ENCODE measurements around the gene GPI. TPM values are rescaled to one million over a fixed set of nuclear protein-coding genes. Genes with fewer than 3 reads are reported as not detected.

GPI gene
- total RNA-seq, 6 donors from 2014 or later, result 90.4 to 198 (median 128) TPM

GRCh38 chr19:34363094-34363493 lies 1.9 kb upstream of the GPI start:
- DNase-seq (no peak), ATAC-seq (ENCODE audit: low FRiP score in 2 of 2) (no peak)
- Histone ChIP-seq H3K4me1 (peaks cover 17 to 48% (median 28%) of the 10 kb centered on the region in 4 donors), H3K4me3 (no peak overlapping the region), H3K27me3 (no peaks in the 10 kb centered on the region), H3K36me3 (peaks cover 0 to 11% (median 6%) of the 10 kb centered on the region in 4 donors), H3K9me3 (no peaks in the 10 kb centered on the region), H3K27ac (no peak overlapping the region)
- 78 to 82% methylated on average over 4 of the region's 4 CpGs for WGBS, 2 donors
- TF ChIP-seq EP300 (IDR thresholded peaks at IDR 0.05) (no peak), POLR2AphosphoS5 (IDR thresholded peaks at IDR 0.05) (no peak), POLR2A (IDR thresholded peaks at IDR 0.05) (no peak), CTCF (IDR thresholded peaks at IDR 0.05) (no peak)

- TF ChIP-seq POLR2A (IDR thresholded peaks at IDR 0.05) (no peak), POLR2AphosphoS5 (IDR thresholded peaks at IDR 0.05) (no peak), CTCF (IDR thresholded peaks at IDR 0.05) (no peak), EP300 (IDR thresholded peaks at IDR 0.05) (no peak)
- H3K36me3 ChIP-seq, result peaks cover 0 to 19% (median 11%) of the 10 kb centered on the region in 4 donors
- peaks cover 15 to 42% (median 22%) of the 10 kb centered on the region in 4 donors for H3K4me1 ChIP-seq
- no peaks in the 10 kb centered on the region for H3K27me3 ChIP-seq
- WGBS, 2 donors, result 79 to 100% methylated on average over 5 of the region's 5 CpGs
- ATAC-seq (ENCODE audit: low FRiP score in 2 of 2) (no peak), DNase-seq (no peak)
- no peaks in the 10 kb centered on the region for H3K9me3 ChIP-seq
- no peak overlapping the region for H3K27ac ChIP-seq
- H3K4me3 ChIP-seq, result no peak overlapping the region
Observed at GRCh38 chr19:34363930-34364329, 1.1 kb upstream of the GPI start.

- peak overlapping the region in 2 of 4 donors; percentile 80 to 88 for H3K27ac ChIP-seq
- no peaks in the 10 kb centered on the region for H3K27me3 ChIP-seq
- H3K4me1 ChIP-seq, result peaks cover 14 to 39% (median 22%) of the 10 kb centered on the region in 4 donors
- 62 to 74% methylated on average over 11 of the region's 11 CpGs for WGBS, 2 donors
- TF ChIP-seq POLR2A (IDR thresholded peaks at IDR 0.05), result no peak
- TF ChIP-seq EP300 (IDR thresholded peaks at IDR 0.05), result no peak
- no peak for TF ChIP-seq POLR2AphosphoS5 (IDR thresholded peaks at IDR 0.05)
- no peak for TF ChIP-seq CTCF (IDR thresholded peaks at IDR 0.05)
- no peaks in the 10 kb centered on the region for H3K9me3 ChIP-seq
- peaks cover 0 to 24% (median 16%) of the 10 kb centered on the region in 4 donors for H3K36me3 ChIP-seq
- ATAC-seq (ENCODE audit: low FRiP score in 2 of 2) (no peak), DNase-seq (no peak)
- H3K4me3 ChIP-seq, result peak overlapping the region in 3 of 4 donors; percentile 72 to 99 (median 98)
Observed at GRCh38 chr19:34364462-34364829, 550 bp upstream of the GPI start.

GRCh38 chr19:34365463-34366401 lies 736 bp downstream of the GPI start:
- Histone ChIP-seq H3K27me3 (no peaks in the 10 kb centered on the region), H3K4me1 (peaks cover 13 to 36% (median 18%) of the 10 kb centered on the region in 4 donors), H3K4me3 (peak overlapping the region; percentile 52 to 99 (median 85)), H3K36me3 (peaks cover 0 to 37% (median 28%) of the 10 kb centered on the region in 4 donors), H3K9me3 (no peaks in the 10 kb centered on the region), H3K27ac (peak overlapping the region; percentile 69 to 88 (median 76))
- 0 to 17% methylated on average over 9 to 28 of the region's 45 CpGs for WGBS, 2 donors
- no peak for TF ChIP-seq CTCF (IDR thresholded peaks at IDR 0.05)
- peak in 1 of 4 donors; percentile 30 for TF ChIP-seq POLR2A (IDR thresholded peaks at IDR 0.05)
- peak; percentile 40 to 84 for DNase-seq
- ATAC-seq (ENCODE audit: low FRiP score in 2 of 2), result peak; percentile 53 to 66

Data from upper lobe of left lung (tissue), 6 donors.